H1 (cell line): ENCODE data around the gene TBC1D30. TPM values are rescaled to one million over a fixed set of nuclear protein-coding genes. Genes with fewer than 3 reads are reported as not detected.

Experiments
- CTCF ChIA-PET: fragments of 300-600 bp; sonication (Branson Sonifier 250); formaldehyde crosslinking; loops from one replicate; lab custom pipeline; 2021; ENCODE audit not compliant: partially characterized antibody; lab: Charles Lee
- POLR2A ChIA-PET: fragments of 300-600 bp; sonication (Branson Sonifier 250); formaldehyde crosslinking; loops from one replicate; lab custom pipeline; 2021; ENCODE audit warnings: inconsistent platforms; ENCODE audit not compliant: partially characterized antibody; lab: Charles Lee
- DNase-seq, 2 experiments: peaks; one replicate each; pipeline versions ENCODE4 v3.0.0 to v3.0.0-alpha.2; 2010 to 2022; ENCODE audit warnings: low spot score in 2 of 2, low read depth in 1 of 2, mixed read lengths in 1 of 2
- FAIRE-seq: peaks from 2 replicates; lab custom pipeline; 2011; peaks lifted over from hg19 to GRCh38; lab: Jason Lieb, UNC
- H2AFZ ChIP-seq: 2 replicates; pipeline ENCODE4 v1.8.1; 2012; ENCODE audit warnings: low read length, inconsistent platforms
- H2AK5ac ChIP-seq: 2 replicates; pipeline ENCODE4 v1.6.1; 2013; ENCODE audit warnings: low read depth, low read length
- H2BK120ac ChIP-seq: replicated peaks from 2 replicates; pipeline ENCODE3; 2013; ENCODE audit warnings: low read depth, low read length, inconsistent platforms
- H2BK12ac ChIP-seq: 2 replicates; pipeline ENCODE4 v1.6.1; 2013; ENCODE audit warnings: low read depth, low read length
- H2BK15ac ChIP-seq: 2 replicates; pipeline ENCODE4 v1.6.1; 2013; ENCODE audit warnings: low read length
- H2BK20ac ChIP-seq: 2 replicates; pipeline ENCODE4 v1.6.1; 2013; ENCODE audit warnings: low read length
- H2BK5ac ChIP-seq: 2 replicates; pipeline ENCODE4 v1.6.1; 2013; ENCODE audit warnings: low read depth, low read length
- H3K14ac ChIP-seq: 2 replicates; pipeline ENCODE4 v1.6.1; 2013; ENCODE audit warnings: inconsistent platforms; ENCODE audit not compliant: insufficient read length
- H3K18ac ChIP-seq: 2 replicates; pipeline ENCODE4 v1.6.1; 2013; ENCODE audit warnings: low read length; ENCODE audit errors: extremely low read depth
- H3K23ac ChIP-seq: 2 replicates; pipeline ENCODE4 v1.6.1; 2013; ENCODE audit warnings: inconsistent platforms; ENCODE audit not compliant: insufficient read length
- H3K23me2 ChIP-seq: 2 replicates; pipeline ENCODE4 v1.6.1; 2013; ENCODE audit warnings: low read depth, low read length
- H3K27ac ChIP-seq: 2 replicates; pipeline ENCODE4 v1.6.1; 2011; ENCODE audit warnings: low read depth, low read length, inconsistent platforms
- H3K27me3 ChIP-seq, 4 experiments: replicated peaks in 1 of 4; 1 replicate in 1 of 4; 2 replicates in 3 of 4; pipeline versions ENCODE4 v1.6.1 to v1.8.1; 2011 to 2013; ENCODE audit warnings: low read length in 3 of 4, mild to moderate bottlenecking in 3 of 4, inconsistent platforms in 2 of 4, mixed read lengths in 2 of 4, moderate library complexity in 1 of 4; ENCODE audit not compliant: control insufficient read depth in 3 of 4, insufficient read depth in 3 of 4; ENCODE audit errors: extremely low read depth in 1 of 4
- H3K36me3 ChIP-seq, 4 experiments: 2 replicates each; pipeline versions ENCODE4 v1.6.1 to v1.8.1; 2011 to 2013; ENCODE audit warnings: mild to moderate bottlenecking in 4 of 4, low read length in 3 of 4, moderate library complexity in 2 of 4, control low read depth in 1 of 4, inconsistent platforms in 1 of 4; ENCODE audit not compliant: insufficient read depth in 4 of 4, control insufficient read depth in 2 of 4
- H3K4ac ChIP-seq: replicated peaks from 2 replicates; pipeline ENCODE3; 2013; ENCODE audit warnings: low read length, low read depth, mixed read lengths, inconsistent platforms; ENCODE audit not compliant: insufficient read length
- H3K4me1 ChIP-seq, 4 experiments: replicated peaks in 1 of 4; 1 replicate in 1 of 4; 2 replicates in 3 of 4; pipeline versions ENCODE4 v1.6.1 to v1.8.1; 2011 to 2013; ENCODE audit warnings: low read length in 3 of 4, inconsistent platforms in 2 of 4, mixed read lengths in 1 of 4; ENCODE audit not compliant: insufficient read depth in 4 of 4, control insufficient read depth in 3 of 4
- H3K4me2 ChIP-seq, 2 experiments: 2 replicates each; pipeline versions ENCODE4 v1.6.1 to v1.8.1; 2011 to 2013; ENCODE audit warnings: low read depth in 2 of 2, low read length in 2 of 2, control low read depth in 1 of 2, inconsistent platforms in 1 of 2, mild to moderate bottlenecking in 1 of 2; ENCODE audit not compliant: insufficient read depth in 1 of 2
- H3K4me3 ChIP-seq, 4 experiments: fragments of 200-600, 300-600 bp in 1 of 4; sonication (generic), shearing (Covaris generic), sonication (Bioruptor Twin) in 1 of 4; 2 replicates each; pipeline versions ENCODE4 v1.5.1 to v1.8.1; 2011 to 2016; ENCODE audit warnings: low read length in 4 of 4, low read depth in 3 of 4, control low read depth in 2 of 4, inconsistent platforms in 2 of 4, mild to moderate bottlenecking in 2 of 4, mixed read lengths in 1 of 4, moderate library complexity in 1 of 4; ENCODE audit not compliant: insufficient read depth in 2 of 4; ENCODE audit errors: extremely low read depth in 1 of 4
- H3K56ac ChIP-seq: replicated peaks from 2 replicates; pipeline ENCODE3; 2013; ENCODE audit warnings: low read depth, mild to moderate bottlenecking, mixed read lengths, low read length, inconsistent platforms; ENCODE audit not compliant: insufficient read length
- H3K79me1 ChIP-seq: 2 replicates; pipeline ENCODE4 v1.6.1; 2013; ENCODE audit warnings: low read depth, low read length, control low read depth
- H3K79me2 ChIP-seq, 2 experiments: 2 replicates each; pipeline versions ENCODE4 v1.6.1 to v1.8.1; 2012 to 2013; ENCODE audit warnings: low read length in 2 of 2, mild to moderate bottlenecking in 2 of 2, inconsistent platforms in 1 of 2; ENCODE audit not compliant: insufficient read depth in 2 of 2, control insufficient read depth in 1 of 2
- H3K9ac ChIP-seq, 4 experiments: replicated peaks in 1 of 4; 1 replicate in 1 of 4; 2 replicates in 3 of 4; pipeline versions ENCODE4 v1.6.1 to v1.8.1; 2011 to 2013; ENCODE audit warnings: low read depth in 3 of 4, low read length in 3 of 4, control low read depth in 2 of 4, mild to moderate bottlenecking in 2 of 4, moderate library complexity in 2 of 4, inconsistent platforms in 1 of 4; ENCODE audit errors: extremely low read depth in 1 of 4
- H3K9me3 ChIP-seq, 2 experiments: 2 replicates each; pipeline versions ENCODE4 v1.6.1 to v1.8.1; 2012 to 2013; ENCODE audit warnings: mild to moderate bottlenecking in 2 of 2, moderate library complexity in 2 of 2, control low read depth in 1 of 2, inconsistent platforms in 1 of 2, low read depth in 1 of 2, low read length in 1 of 2, mixed read lengths in 1 of 2; ENCODE audit not compliant: insufficient read depth in 2 of 2
- H4K20me1 ChIP-seq, 2 experiments: replicated peaks in 1 of 2; 2 replicates each; pipeline versions ENCODE3 to v1.8.1; 2011 to 2013; ENCODE audit warnings: inconsistent platforms in 2 of 2, low read length in 2 of 2, mild to moderate bottlenecking in 1 of 2; ENCODE audit not compliant: insufficient read depth in 2 of 2, control insufficient read depth in 1 of 2
- H4K5ac ChIP-seq: 2 replicates; pipeline ENCODE4 v1.6.1; 2013; ENCODE audit warnings: low read length, low read depth, mixed read lengths, inconsistent platforms; ENCODE audit not compliant: insufficient read length
- H4K8ac ChIP-seq: 2 replicates; pipeline ENCODE4 v1.8.0; 2013; ENCODE audit warnings: mild to moderate bottlenecking, moderate library complexity, low read length, inconsistent platforms; ENCODE audit not compliant: insufficient read depth; ENCODE audit errors: extremely low read depth
- H4K91ac ChIP-seq: replicated peaks from 2 replicates; pipeline ENCODE3; 2013; ENCODE audit warnings: low read length, mixed read lengths, inconsistent platforms; ENCODE audit not compliant: insufficient read length
- CHD1 ChIP-seq: IDR thresholded peaks from 2 replicates; pipeline ENCODE4 v1.6.1; 2012; ENCODE audit warnings: low read depth, low read length, improper control_type of control experiment
- SP1 ChIP-seq: IDR thresholded peaks from 2 replicates; pipeline ENCODE4 v1.6.1; 2011; ENCODE audit warnings: low read depth, low read length
- WGBS, 2 experiments: shearing (Covaris generic) in 1 of 2; methylation state at CpG; one replicate each; pipeline versions ENCODE4 v1.1.6 to v1.1.7; 2013 to 2015; ENCODE audit warnings: low lambda C conversion rate in 2 of 2, mixed read lengths in 2 of 2, inconsistent platforms in 1 of 2, low coverage in 1 of 2, missing lambda C conversion rate in 1 of 2; ENCODE audit not compliant: insufficient replicate concordance in 2 of 2, insufficient coverage in 1 of 2, insufficient read length in 1 of 2; ENCODE audit errors: extremely low coverage in 1 of 2, missing lambda C conversion rate in 1 of 2; 5-methylcytosine and 5-hydroxymethylcytosine counted together
- polyA plus RNA-seq, 7 experiments: library from polyadenylated mRNA; depleted of rRNA in 3 of 7; stranded (reverse) in 5 of 7; unstranded in 2 of 7; fragments of >200 nt in 5 of 7; fragments of 200-250 nt in 2 of 7; gene quantifications; 1 replicate in 5 of 7; 2 replicates in 1 of 7; 4 replicates in 1 of 7; pipeline versions ENCODE4 v1.2.1 to v1.2.3, GENCODE V29; 2011 to 2013; ENCODE audit warnings: missing spikeins in 2 of 7, mixed read lengths in 2 of 7
- total RNA-seq: library from RNA; stranded (reverse); fragmentation: NEBNext Ultra II Directional; extraction: Animal tissue kit (Norgen Biotek cat#: 25700); gene quantifications from 2 replicates; pipeline ENCODE4 v1.2.1, GENCODE V29; 2021

The TBC1D30 gene
- total and polyA plus RNA-seq, 2 of the 8 experiments (the other 6 are each of a cell fraction or from before 2014, with no cell fraction given) = 2.8 to 5.5 TPM

DNA sequence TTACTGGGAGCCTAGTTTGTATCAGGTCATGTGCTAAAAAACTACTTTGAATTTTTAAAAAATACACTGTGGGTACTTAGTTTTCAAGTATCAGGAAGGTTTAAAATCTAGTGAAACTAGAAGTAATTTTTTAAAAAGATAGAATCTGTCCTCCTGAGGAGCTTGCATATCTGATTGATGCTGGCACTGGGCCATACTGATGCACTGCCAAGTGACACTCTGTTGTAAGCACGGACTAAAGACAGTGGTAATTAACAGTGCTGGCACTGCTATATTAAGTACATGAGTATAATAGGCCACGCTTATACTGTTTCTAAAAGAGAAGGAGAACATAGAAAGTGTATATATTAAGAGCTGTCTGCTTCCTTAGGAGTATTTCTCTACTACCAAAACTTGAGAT lies 10.0 kb upstream of the TBC1D30 start:
- H3K9ac ChIP-seq = no peak overlapping the region
- H3K79me2 ChIP-seq = no peaks in the 10 kb centered on the region
- H3K27me3 ChIP-seq = no peaks in the 10 kb centered on the region
- no peak overlapping the region for H2BK20ac ChIP-seq
- no peaks in the 10 kb centered on the region for H3K9me3 ChIP-seq
- H4K5ac ChIP-seq = no peak overlapping the region
- H3K4me1 ChIP-seq = no peaks in the 10 kb centered on the region
- H2AFZ ChIP-seq = no peak overlapping the region
- 88% methylated on average over 2 of the region's 2 CpGs; no CpG with 5 or more reads in 1 of the 2 experiments for WGBS, 2 experiments
- no peak for TF ChIP-seq CHD1
- TF ChIP-seq SP1 = no peak
- TF ChIP-seq, all 59 proteins: peak for 0
- Histone ChIP-seq H4K20me1 (no peaks in the 10 kb centered on the region), H3K23me2 (no peaks in the 10 kb centered on the region; the same call in 1 of the 2 replicates), H3K4ac (no peak overlapping the region), H4K8ac (no peak overlapping the region), H3K79me1 (no peaks in the 10 kb centered on the region), H3K4me3 (no peak overlapping the region), H4K91ac (no peak overlapping the region), H3K18ac (no peak overlapping the region), H3K23ac (no peak overlapping the region), H2BK120ac (no peak overlapping the region), H3K4me2 (no peak overlapping the region), H3K56ac (no peak overlapping the region), H2BK12ac (no peak overlapping the region), H3K14ac (no peak overlapping the region), H2AK5ac (no peak overlapping the region), H2BK15ac (no peak overlapping the region), H3K27ac (no peak overlapping the region), H2BK5ac (no peak overlapping the region), H3K36me3 (no peaks in the 10 kb centered on the region; a peak in 1 of 8 replicates)
- CTCF ChIA-PET = interaction anchor here (1.8 to 3.9 kb wide), 2 partner anchors 13 to 21 kb away, joined by 3 to 24 read pairs; no protein-coding TSS in a partner anchor
- POLR2A ChIA-PET = no interaction called here
- DNase-seq (no peak), FAIRE-seq (no peak)
